ENCODE results near the gene PPP2R5D. TPM values are rescaled to one million over a fixed set of nuclear protein-coding genes. Genes with fewer than 3 reads are reported as not detected.

The PPP2R5D gene
- total and polyA plus RNA-seq, 4 donors: 42.9 to 86.8 (median 68.4) TPM

DNA sequence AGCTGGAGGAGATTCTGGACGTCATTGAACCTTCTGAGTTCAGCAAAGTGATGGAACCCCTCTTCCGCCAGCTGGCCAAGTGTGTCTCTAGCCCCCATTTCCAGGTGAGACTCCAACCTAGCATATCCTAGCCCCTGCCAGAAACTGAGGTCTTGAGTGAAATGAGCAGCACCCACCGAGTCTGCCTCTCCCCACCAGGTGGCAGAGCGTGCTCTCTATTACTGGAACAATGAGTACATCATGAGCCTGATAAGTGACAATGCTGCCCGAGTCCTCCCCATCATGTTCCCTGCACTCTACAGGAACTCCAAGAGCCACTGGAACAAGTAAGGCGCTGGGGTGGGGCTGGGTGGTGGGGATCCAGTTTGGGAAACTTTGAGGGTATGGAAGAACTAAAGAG is 24.8 kb downstream of the PPP2R5D start:
- Histone ChIP-seq H3K27ac (ENCODE audit: low read depth, low read length) (no peak overlapping the region), H3K4me1 (ENCODE audit: control insufficient read depth, insufficient read depth, low read length) (peaks cover 23% of the 10 kb centered on the region), H3K4me3 (ENCODE audit: low read depth, low read length) (no peak overlapping the region), H3K36me3 (ENCODE audit: control insufficient read depth, insufficient read depth, low read length) (peaks cover 74% of the 10 kb centered on the region), H3K27me3 (ENCODE audit: control insufficient read depth, insufficient read depth, low read length) (no peaks in the 10 kb centered on the region), H3K9me3 (ENCODE audit: control insufficient read depth, insufficient read depth, low read length) (no peaks in the 10 kb centered on the region)
- peak in 2 of 6 donors; percentile 43 to 71 for DNase-seq (ENCODE audit: low read depth in 4 of 6, low spot score in 6 of 6)
- 62% methylated on average over 5 of the region's 6 CpGs for WGBS (ENCODE audit: insufficient coverage)

- Histone ChIP-seq H3K27me3 (ENCODE audit: control insufficient read depth, insufficient read depth, low read length) (no peaks in the 10 kb centered on the region), H3K36me3 (ENCODE audit: control insufficient read depth, insufficient read depth, low read length) (peaks cover 64% of the 10 kb centered on the region), H3K9me3 (ENCODE audit: control insufficient read depth, insufficient read depth, low read length) (no peaks in the 10 kb centered on the region), H3K4me3 (ENCODE audit: low read depth, low read length) (no peak overlapping the region), H3K4me1 (ENCODE audit: control insufficient read depth, insufficient read depth, low read length) (peaks cover 41% of the 10 kb centered on the region), H3K27ac (ENCODE audit: low read depth, low read length) (no peak overlapping the region)
- no peak for DNase-seq (ENCODE audit: low read depth in 4 of 6, low spot score in 6 of 6)
- WGBS (ENCODE audit: insufficient coverage): 82% methylated on average over 5 of the region's 6 CpGs
Observed at GRCh38 chr6:43011207-43011606, 26.8 kb downstream of the PPP2R5D start.

- no peak for DNase-seq (ENCODE audit: low read depth in 4 of 6, low spot score in 6 of 6)
- Histone ChIP-seq H3K4me1 (ENCODE audit: control insufficient read depth, insufficient read depth, low read length) (peaks cover 51% of the 10 kb centered on the region), H3K9me3 (ENCODE audit: control insufficient read depth, insufficient read depth, low read length) (no peaks in the 10 kb centered on the region), H3K27me3 (ENCODE audit: control insufficient read depth, insufficient read depth, low read length) (no peaks in the 10 kb centered on the region), H3K27ac (ENCODE audit: low read depth, low read length) (no peak overlapping the region), H3K36me3 (ENCODE audit: control insufficient read depth, insufficient read depth, low read length) (peaks cover 60% of the 10 kb centered on the region), H3K4me3 (ENCODE audit: low read depth, low read length) (no peak overlapping the region)
- 85% methylated on average over 5 of the region's 6 CpGs for WGBS (ENCODE audit: insufficient coverage)
Observed at GRCh38 chr6:43012364-43012763, 28.0 kb downstream of the PPP2R5D start.

DNA sequence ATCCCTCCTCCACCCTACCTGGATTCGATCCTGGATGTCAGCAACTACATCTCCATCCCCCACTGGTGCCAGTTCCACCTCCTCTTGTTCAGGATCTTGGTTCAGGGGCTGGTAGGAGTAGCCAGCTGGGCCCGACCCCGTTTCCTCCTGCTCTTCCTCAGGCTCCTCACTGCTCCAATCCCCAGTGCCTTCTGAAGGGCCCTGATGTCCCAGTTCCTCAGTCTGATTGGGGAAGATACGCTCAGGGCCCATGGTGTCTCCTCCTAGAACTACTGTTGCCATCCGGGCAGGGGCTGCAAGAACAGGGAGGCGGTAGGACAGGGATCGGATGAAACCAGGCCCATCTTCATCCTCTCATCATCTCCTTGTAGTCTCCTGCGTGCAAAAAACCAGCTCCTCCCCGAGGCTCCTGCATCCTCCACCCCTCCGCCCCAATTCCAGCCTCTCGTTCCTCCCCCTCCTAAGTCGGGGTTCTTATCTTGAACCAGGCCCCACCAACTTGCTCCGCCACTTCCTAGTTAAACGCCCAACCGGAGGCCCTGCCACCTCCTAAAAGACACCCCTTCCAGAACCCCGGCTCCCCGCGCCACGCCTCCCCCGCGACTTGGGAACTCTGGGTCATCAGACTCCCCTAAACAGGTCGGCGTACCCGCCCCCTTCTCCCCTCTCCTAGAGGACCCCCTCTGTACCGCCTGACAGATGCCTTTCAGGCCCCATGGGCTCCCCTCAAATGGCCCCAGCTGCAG is 28.9 kb downstream of the PPP2R5D start:
- DNase-seq (ENCODE audit: low read depth in 4 of 6, low spot score in 6 of 6): peak in 1 of 6 donors; percentile 4
- H3K4me3 ChIP-seq (ENCODE audit: low read depth, low read length): peak overlapping the region; percentile 76
- 4% methylated on average over 25 of the region's 25 CpGs for WGBS (ENCODE audit: insufficient coverage)
- H3K9me3 ChIP-seq (ENCODE audit: control insufficient read depth, insufficient read depth, low read length): no peaks in the 10 kb centered on the region
- H3K4me1 ChIP-seq (ENCODE audit: control insufficient read depth, insufficient read depth, low read length): peaks cover 51% of the 10 kb centered on the region
- H3K36me3 ChIP-seq (ENCODE audit: control insufficient read depth, insufficient read depth, low read length): peaks cover 60% of the 10 kb centered on the region
- H3K27me3 ChIP-seq (ENCODE audit: control insufficient read depth, insufficient read depth, low read length): no peaks in the 10 kb centered on the region
- H3K27ac ChIP-seq (ENCODE audit: low read depth, low read length): peak overlapping the region; percentile 67

GRCh38 chr6:43013843-43014433 is 29.6 kb downstream of the PPP2R5D start, which contains the start of the genes KLHDC3 and MEA1:
Gene KLHDC3, plus strand, starts transcription at chr6:43014249. Its CDS starts 2,944 bp downstream, at chr6:43017193.
Gene MEA1, minus strand, starts transcription at chr6:43013946. Its CDS starts 133 bp downstream, at chr6:43013813.
- H3K36me3 ChIP-seq (ENCODE audit: control insufficient read depth, insufficient read depth, low read length): peaks cover 60% of the 10 kb centered on the region

GRCh38 chr6:43014434-43014909 is 30.1 kb downstream of the PPP2R5D start:
- DNase-seq (ENCODE audit: low read depth in 4 of 6, low spot score in 6 of 6): peak in 1 of 6 donors; percentile 15
- Histone ChIP-seq H3K27me3 (ENCODE audit: control insufficient read depth, insufficient read depth, low read length) (no peaks in the 10 kb centered on the region), H3K4me1 (ENCODE audit: control insufficient read depth, insufficient read depth, low read length) (peaks cover 51% of the 10 kb centered on the region), H3K27ac (ENCODE audit: low read depth, low read length) (peak overlapping the region; percentile 81), H3K9me3 (ENCODE audit: control insufficient read depth, insufficient read depth, low read length) (no peaks in the 10 kb centered on the region), H3K4me3 (ENCODE audit: low read depth, low read length) (peak overlapping the region; percentile 76), H3K36me3 (ENCODE audit: control insufficient read depth, insufficient read depth, low read length) (peaks cover 59% of the 10 kb centered on the region)
- WGBS (ENCODE audit: insufficient coverage): 2% methylated on average over 7 of the region's 7 CpGs

More at GRCh38 chr6:43013843-43014433, 29.6 kb downstream of the PPP2R5D start, which contains the start of the genes KLHDC3 and MEA1:
- peak within 1 kb of the TSS; percentile 81 for H3K27ac ChIP-seq (ENCODE audit: low read depth, low read length)
- peaks cover 51% of the 10 kb centered on the region for H3K4me1 ChIP-seq (ENCODE audit: control insufficient read depth, insufficient read depth, low read length)
- peak; percentile 97 to 100 (median 99) for DNase-seq (ENCODE audit: low read depth in 4 of 6, low spot score in 6 of 6)
- no peaks in the 10 kb centered on the region for H3K9me3 ChIP-seq (ENCODE audit: control insufficient read depth, insufficient read depth, low read length)
- WGBS (ENCODE audit: insufficient coverage): under 1% methylated on average over 51 of the region's 51 CpGs
- no peaks in the 10 kb centered on the region for H3K27me3 ChIP-seq (ENCODE audit: control insufficient read depth, insufficient read depth, low read length)
- peak within 1 kb of the TSS; percentile 76 for H3K4me3 ChIP-seq (ENCODE audit: low read depth, low read length)

- Histone ChIP-seq H3K36me3 (ENCODE audit: control insufficient read depth, insufficient read depth, low read length) (peaks cover 54% of the 10 kb centered on the region), H3K27ac (ENCODE audit: low read depth, low read length) (no peak overlapping the region), H3K27me3 (ENCODE audit: control insufficient read depth, insufficient read depth, low read length) (no peaks in the 10 kb centered on the region), H3K4me1 (ENCODE audit: control insufficient read depth, insufficient read depth, low read length) (peaks cover 61% of the 10 kb centered on the region), H3K9me3 (ENCODE audit: control insufficient read depth, insufficient read depth, low read length) (no peaks in the 10 kb centered on the region), H3K4me3 (ENCODE audit: low read depth, low read length) (no peak overlapping the region)
- DNase-seq (ENCODE audit: low read depth in 4 of 6, low spot score in 6 of 6): no peak
- WGBS (ENCODE audit: insufficient coverage): 80% methylated on average over 6 of the region's 7 CpGs
Observed at GRCh38 chr6:43016176-43016942, 32.0 kb downstream of the PPP2R5D start.

- Histone ChIP-seq H3K36me3 (ENCODE audit: control insufficient read depth, insufficient read depth, low read length) (peaks cover 48% of the 10 kb centered on the region), H3K9me3 (ENCODE audit: control insufficient read depth, insufficient read depth, low read length) (no peaks in the 10 kb centered on the region), H3K4me1 (ENCODE audit: control insufficient read depth, insufficient read depth, low read length) (peaks cover 57% of the 10 kb centered on the region), H3K4me3 (ENCODE audit: low read depth, low read length) (no peak overlapping the region), H3K27ac (ENCODE audit: low read depth, low read length) (no peak overlapping the region), H3K27me3 (ENCODE audit: control insufficient read depth, insufficient read depth, low read length) (no peaks in the 10 kb centered on the region)
- no peak for DNase-seq (ENCODE audit: low read depth in 4 of 6, low spot score in 6 of 6)
- WGBS (ENCODE audit: insufficient coverage): 90% methylated on average over 12 of the region's 12 CpGs
Observed at GRCh38 chr6:43016943-43017334, 32.6 kb downstream of the PPP2R5D start.

- H3K4me3 ChIP-seq (ENCODE audit: low read depth, low read length): no peak overlapping the region
- H3K27ac ChIP-seq (ENCODE audit: low read depth, low read length): no peak overlapping the region
- no peak for DNase-seq (ENCODE audit: low read depth in 4 of 6, low spot score in 6 of 6)
- WGBS (ENCODE audit: insufficient coverage): 96% methylated on average over 2 of the region's 2 CpGs
- no peaks in the 10 kb centered on the region for H3K9me3 ChIP-seq (ENCODE audit: control insufficient read depth, insufficient read depth, low read length)
- H3K27me3 ChIP-seq (ENCODE audit: control insufficient read depth, insufficient read depth, low read length): no peaks in the 10 kb centered on the region
- peaks cover 51% of the 10 kb centered on the region for H3K36me3 ChIP-seq (ENCODE audit: control insufficient read depth, insufficient read depth, low read length)
- H3K4me1 ChIP-seq (ENCODE audit: control insufficient read depth, insufficient read depth, low read length): peaks cover 51% of the 10 kb centered on the region
Observed at GRCh38 chr6:43019152-43019551, 34.8 kb downstream of the PPP2R5D start.
